GM12878 (cell line): Measurements from ENCODE around the gene ANKRD23. TPM values are rescaled to one million over a fixed set of nuclear protein-coding genes. Genes with fewer than 3 reads are reported as not detected.

Experiments
- BCL11A ChIP-seq: IDR thresholded peaks from 2 replicates; pipeline ENCODE4 v1.6.1; 2011; ENCODE audit warnings: low read depth, low read length
- CEBPB ChIP-seq, 2 experiments: fragments of 150-350 bp in 1 of 2; IDR thresholded peaks; 2 replicates each; pipeline ENCODE4 v1.6.1; 2012 to 2014; ENCODE audit warnings: low read depth in 2 of 2, low read length in 2 of 2, borderline replicate concordance in 1 of 2, inconsistent platforms in 1 of 2
- IKZF2 ChIP-seq, 2 experiments: fragments of 450-650 bp; IDR thresholded peaks; 2 replicates each; pipeline ENCODE4 v1.6.1; 2017; ENCODE audit warnings: mild to moderate bottlenecking in 2 of 2, moderate library complexity in 2 of 2
- JUND ChIP-seq: IDR thresholded peaks from 2 replicates; pipeline ENCODE4 v1.6.1; 2012; ENCODE audit warnings: low read depth, mild to moderate bottlenecking, low read length, improper control_type of control experiment, moderate library complexity
- MEF2A ChIP-seq: IDR thresholded peaks from 2 replicates; pipeline ENCODE4 v1.6.1; 2011; ENCODE audit warnings: low read depth, mild to moderate bottlenecking, low read length, moderate library complexity; ENCODE audit not compliant: insufficient read depth
- NFXL1 ChIP-seq: fragments of 450-650 bp; IDR thresholded peaks from 2 replicates; pipeline ENCODE4 v1.6.1; 2017; ENCODE audit warnings: antibody characterized with exemption, mild to moderate bottlenecking, borderline replicate concordance
- RELA ChIP-seq: fragments of 450-650 bp; IDR thresholded peaks from 2 replicates; pipeline ENCODE4 v1.8.0; 2014; ENCODE audit warnings: borderline replicate concordance; ENCODE audit not compliant: partially characterized antibody
- YBX1 ChIP-seq: fragments of 450-650 bp; IDR thresholded peaks from 2 replicates; pipeline ENCODE4 v1.6.1; 2016; ENCODE audit warnings: antibody characterized with exemption
- ZZZ3 ChIP-seq: IDR thresholded peaks from 2 replicates; pipeline ENCODE4 v1.6.1; 2011; ENCODE audit warnings: low read depth; ENCODE audit not compliant: control insufficient read depth, insufficient read length
- polyA plus RNA-seq, 11 experiments: library from polyadenylated mRNA; depleted of rRNA in 4 of 11; unstranded in 6 of 11; stranded (reverse) in 5 of 11; fragments of >200 nt; fragmentation: Nextera tagmentation in 4 of 11; fragmentation: Illumina TruSeq in 1 of 11; extraction: Ambion mirVana in 4 of 11; extraction: Trizol in 1 of 11; gene quantifications; 1 replicate in 1 of 11; 2 replicates in 10 of 11; pipeline versions ENCODE4 v1.2.1 to v1.2.3, GENCODE V29; 2011 to 2016; ENCODE audit warnings: inconsistent platforms in 2 of 11, missing spikeins in 2 of 11, low read depth in 1 of 11
- total RNA-seq, 4 experiments: library from RNA; depleted of rRNA in 3 of 4; stranded (reverse); fragments of >200 nt in 3 of 4; fragmentation: Illumina TruSeq in 1 of 4; extraction: Trizol in 1 of 4; gene quantifications; 2 replicates each; pipeline versions ENCODE4 v1.2.1 to v1.2.3, GENCODE V29; 2013 to 2021
- TF ChIP-seq, protein P1 (sequence below): fragments of 450-650 bp; IDR thresholded peaks from 2 replicates; pipeline ENCODE4 v1.6.1; 2017; ENCODE audit warnings: low read depth, mild to moderate bottlenecking, moderate library complexity
- TF ChIP-seq, protein P2 (sequence below): fragments of 450-650 bp; IDR thresholded peaks from 2 replicates; pipeline ENCODE4 v1.6.1; 2016; ENCODE audit warnings: mild to moderate bottlenecking

ANKRD23 gene
- total and polyA plus RNA-seq, 10 of the 15 experiments (the other 5 are each of a cell fraction or from before 2014, with no cell fraction given): 0.34 to 5.3 (median 2.7) TPM

DNA sequence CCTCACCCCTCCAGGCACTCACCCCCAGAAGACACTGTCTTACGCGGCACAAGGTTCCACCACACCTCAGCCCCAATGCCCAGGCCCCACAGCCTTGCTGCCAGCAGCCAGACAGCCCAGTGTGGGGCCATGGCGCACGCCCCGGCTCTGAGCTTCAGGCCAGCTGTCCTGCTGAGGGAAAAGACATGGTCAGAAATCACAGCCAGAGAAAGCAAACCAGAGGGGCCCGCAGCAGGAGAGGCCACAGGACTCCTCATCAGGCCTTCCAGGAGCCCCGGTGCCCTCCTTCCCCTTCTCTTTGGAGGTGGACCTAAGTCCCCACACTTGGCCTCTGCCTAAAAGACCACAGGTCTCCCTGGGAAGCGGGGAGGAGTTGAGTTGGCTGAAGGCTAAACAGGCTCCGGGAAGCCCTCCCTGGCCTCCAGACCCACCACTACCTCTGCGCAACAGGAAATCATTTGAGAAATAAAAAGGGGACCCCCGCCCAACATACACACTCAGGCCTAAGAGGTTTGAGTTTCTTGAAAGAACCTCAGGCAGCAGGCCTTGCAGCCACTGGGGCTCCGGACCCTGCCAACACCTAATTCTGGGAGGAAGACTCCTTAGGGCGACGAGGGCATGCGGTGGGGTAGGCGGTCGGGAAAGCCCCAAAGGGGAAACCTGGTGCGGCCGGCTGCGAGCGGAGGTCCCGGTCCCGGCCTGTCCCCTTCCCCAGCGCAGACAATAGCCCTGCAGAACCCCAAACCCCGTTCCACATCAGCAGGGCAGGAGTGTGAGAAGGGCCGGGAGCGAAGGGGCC lies 24.1 kb upstream of the ANKRD23 start (continued):
- TF ChIP-seq NFXL1: no peak
- no peak for TF ChIP-seq ZZZ3
- TF ChIP-seq, protein P1, sequence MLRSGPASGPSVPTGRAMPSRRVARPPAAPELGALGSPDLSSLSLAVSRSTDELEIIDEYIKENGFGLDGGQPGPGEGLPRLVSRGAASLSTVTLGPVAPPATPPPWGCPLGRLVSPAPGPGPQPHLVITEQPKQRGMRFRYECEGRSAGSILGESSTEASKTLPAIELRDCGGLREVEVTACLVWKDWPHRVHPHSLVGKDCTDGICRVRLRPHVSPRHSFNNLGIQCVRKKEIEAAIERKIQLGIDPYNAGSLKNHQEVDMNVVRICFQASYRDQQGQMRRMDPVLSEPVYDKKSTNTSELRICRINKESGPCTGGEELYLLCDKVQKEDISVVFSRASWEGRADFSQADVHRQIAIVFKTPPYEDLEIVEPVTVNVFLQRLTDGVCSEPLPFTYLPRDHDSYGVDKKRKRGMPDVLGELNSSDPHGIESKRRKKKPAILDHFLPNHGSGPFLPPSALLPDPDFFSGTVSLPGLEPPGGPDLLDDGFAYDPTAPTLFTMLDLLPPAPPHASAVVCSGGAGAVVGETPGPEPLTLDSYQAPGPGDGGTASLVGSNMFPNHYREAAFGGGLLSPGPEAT: peak; percentile 51; the same call in 1 of the 2 replicates
- no peak for TF ChIP-seq YBX1
- TF ChIP-seq RELA: peak; percentile 67
- peak; percentile 67 to 79; a peak in 3 of 4 replicates for TF ChIP-seq IKZF2 (IDR thresholded peaks at IDR 0.05)
- TF ChIP-seq, protein P2, sequence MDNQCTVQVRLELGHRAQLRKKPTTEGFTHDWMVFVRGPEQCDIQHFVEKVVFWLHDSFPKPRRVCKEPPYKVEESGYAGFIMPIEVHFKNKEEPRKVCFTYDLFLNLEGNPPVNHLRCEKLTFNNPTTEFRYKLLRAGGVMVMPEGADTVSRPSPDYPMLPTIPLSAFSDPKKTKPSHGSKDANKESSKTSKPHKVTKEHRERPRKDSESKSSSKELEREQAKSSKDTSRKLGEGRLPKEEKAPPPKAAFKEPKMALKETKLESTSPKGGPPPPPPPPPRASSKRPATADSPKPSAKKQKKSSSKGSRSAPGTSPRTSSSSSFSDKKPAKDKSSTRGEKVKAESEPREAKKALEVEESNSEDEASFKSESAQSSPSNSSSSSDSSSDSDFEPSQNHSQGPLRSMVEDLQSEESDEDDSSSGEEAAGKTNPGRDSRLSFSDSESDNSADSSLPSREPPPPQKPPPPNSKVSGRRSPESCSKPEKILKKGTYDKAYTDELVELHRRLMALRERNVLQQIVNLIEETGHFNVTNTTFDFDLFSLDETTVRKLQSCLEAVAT: 0 out of 2 replicates have a peak, but pooled peaks have one; percentile 14
- TF ChIP-seq JUND: no peak
- TF ChIP-seq MEF2A: no peak
- TF ChIP-seq CEBPB (IDR thresholded peaks at IDR 0.05; ENCODE audit: borderline replicate concordance in 1 of 2, low read depth in 2 of 2, low read length in 2 of 2): no peak
- 0 out of 2 replicates have a peak, but pooled peaks have one; percentile 6 for TF ChIP-seq BCL11A
